Esophagus squamous epithelium (tissue), 5 donors: ENCODE results near the gene ZNF219. TPM values are rescaled to one million over a fixed set of nuclear protein-coding genes. Genes with fewer than 3 reads are reported as not detected.

Experiments used
- DNase-seq: peaks from one replicate; lab custom pipeline; 2025; lab: John Stamatoyannopoulos, UW
- H3K27ac ChIP-seq, 4 donors: fragments of 200-600 bp; sonication (generic); one replicate each; pipeline ENCODE4 v1.5.1; 2016 to 2019; ENCODE audit warnings: mild to moderate bottlenecking in 1 of 4
- H3K27me3 ChIP-seq, 4 donors: fragments of 200-600 bp; sonication (generic); 1 replicate in 3 of 4; 2 replicates in 1 of 4; pipeline versions ENCODE4 v1.5.1 to v1.6.0; 2017 to 2021; ENCODE audit warnings: antibody characterized with exemption in 1 of 4
- H3K36me3 ChIP-seq, 3 donors: fragments of 200-600 bp; sonication (generic); one replicate each; pipeline ENCODE4 v1.5.1; 2016 to 2019
- H3K4me1 ChIP-seq, 3 donors: fragments of 200-600 bp; sonication (generic); one replicate each; pipeline ENCODE4 v1.5.1; 2017 to 2019
- H3K4me3 ChIP-seq, 4 donors: fragments of 200-600 bp; sonication (generic); 1 replicate in 3 of 4; 2 replicates in 1 of 4; pipeline ENCODE4 v1.5.1; 2016 to 2019; ENCODE audit warnings: mild to moderate bottlenecking in 2 of 4, moderate library complexity in 1 of 4
- H3K9me3 ChIP-seq, 3 donors: fragments of 200-600 bp; sonication (generic); one replicate each; pipeline ENCODE4 v1.5.1; 2016 to 2019
- POLR2A ChIP-seq, 4 donors: fragments of 450-650 bp; IDR thresholded peaks; one replicate each; pipeline ENCODE4 v1.6.1; 2017; ENCODE audit warnings: antibody characterized with exemption in 4 of 4, mild to moderate bottlenecking in 4 of 4, moderate library complexity in 3 of 4
- WGBS, 2 donors: methylation state at CpG; one replicate each; pipeline ENCODE4 v1.1.5; 2018; 5-methylcytosine and 5-hydroxymethylcytosine counted together
- intact Hi-C: fragments of 100-400 bp; cut with DNase I; formaldehyde crosslinking; loops from one replicate; pipeline ENCODE4 v1.15.0; 2022
- total RNA-seq, 4 donors: library from RNA; depleted of rRNA; stranded (reverse); fragments of >200 nt; gene quantifications; one replicate each; pipeline ENCODE4 v1.1.0, GENCODE V29; 2016
- TF ChIP-seq, protein P1 (sequence below), 6 experiments: fragments of 450-650 bp in 4 of 6; fragments of 200-600 bp in 2 of 6; sonication (generic) in 2 of 6; IDR thresholded peaks; one replicate each; pipeline ENCODE4 v1.5.1; 2016 to 2019; ENCODE audit warnings: antibody characterized with exemption in 6 of 6, mild to moderate bottlenecking in 4 of 6, moderate library complexity in 4 of 6
- donor health status: DM: yes; HTN: yes; CAD: no.

The ZNF219 gene
- total RNA-seq, 4 donors from 2014 or later, result 47.1 to 68.3 (median 61.3) TPM

DNA sequence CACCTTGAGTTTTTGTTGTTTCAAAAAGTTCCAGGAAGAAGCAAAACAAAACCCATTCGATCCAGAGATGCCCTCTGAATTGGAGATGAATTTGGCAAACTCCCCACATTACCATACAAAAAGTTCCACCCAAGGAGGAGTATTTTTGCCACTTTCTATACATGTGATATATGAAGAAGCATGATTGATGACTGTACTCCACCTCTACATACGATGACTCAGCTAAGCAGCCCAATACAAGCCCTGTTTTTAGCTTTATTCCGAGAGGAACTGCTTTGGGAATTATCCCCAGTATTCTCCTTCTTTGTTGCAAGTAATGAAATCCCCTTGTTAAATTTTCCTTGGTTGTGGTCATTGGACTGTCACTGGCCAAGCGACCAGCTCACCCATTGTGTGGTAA is 13.8 kb upstream of the ZNF219 start:
- Histone ChIP-seq H3K36me3 (no peaks in the 10 kb centered on the region), H3K27ac (peak overlapping the region in 1 of 4 donors; percentile 58), H3K4me1 (peaks cover under 1 to 36% (median 2%) of the 10 kb centered on the region in 3 donors), H3K4me3 (no peak overlapping the region), H3K27me3 (no peaks in the 10 kb centered on the region), H3K9me3 (no peaks in the 10 kb centered on the region)
- intact Hi-C loops, result no loop called here
- TF ChIP-seq, protein P1, sequence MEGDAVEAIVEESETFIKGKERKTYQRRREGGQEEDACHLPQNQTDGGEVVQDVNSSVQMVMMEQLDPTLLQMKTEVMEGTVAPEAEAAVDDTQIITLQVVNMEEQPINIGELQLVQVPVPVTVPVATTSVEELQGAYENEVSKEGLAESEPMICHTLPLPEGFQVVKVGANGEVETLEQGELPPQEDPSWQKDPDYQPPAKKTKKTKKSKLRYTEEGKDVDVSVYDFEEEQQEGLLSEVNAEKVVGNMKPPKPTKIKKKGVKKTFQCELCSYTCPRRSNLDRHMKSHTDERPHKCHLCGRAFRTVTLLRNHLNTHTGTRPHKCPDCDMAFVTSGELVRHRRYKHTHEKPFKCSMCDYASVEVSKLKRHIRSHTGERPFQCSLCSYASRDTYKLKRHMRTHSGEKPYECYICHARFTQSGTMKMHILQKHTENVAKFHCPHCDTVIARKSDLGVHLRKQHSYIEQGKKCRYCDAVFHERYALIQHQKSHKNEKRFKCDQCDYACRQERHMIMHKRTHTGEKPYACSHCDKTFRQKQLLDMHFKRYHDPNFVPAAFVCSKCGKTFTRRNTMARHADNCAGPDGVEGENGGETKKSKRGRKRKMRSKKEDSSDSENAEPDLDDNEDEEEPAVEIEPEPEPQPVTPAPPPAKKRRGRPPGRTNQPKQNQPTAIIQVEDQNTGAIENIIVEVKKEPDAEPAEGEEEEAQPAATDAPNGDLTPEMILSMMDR (IDR thresholded peaks at IDR 0.05), result no peak
- no peak for TF ChIP-seq POLR2A (IDR thresholded peaks at IDR 0.05)
- 24 to 51% methylated on average over 4 of the region's 4 CpGs for WGBS, 2 donors
- DNase-seq, result no peak

DNA sequence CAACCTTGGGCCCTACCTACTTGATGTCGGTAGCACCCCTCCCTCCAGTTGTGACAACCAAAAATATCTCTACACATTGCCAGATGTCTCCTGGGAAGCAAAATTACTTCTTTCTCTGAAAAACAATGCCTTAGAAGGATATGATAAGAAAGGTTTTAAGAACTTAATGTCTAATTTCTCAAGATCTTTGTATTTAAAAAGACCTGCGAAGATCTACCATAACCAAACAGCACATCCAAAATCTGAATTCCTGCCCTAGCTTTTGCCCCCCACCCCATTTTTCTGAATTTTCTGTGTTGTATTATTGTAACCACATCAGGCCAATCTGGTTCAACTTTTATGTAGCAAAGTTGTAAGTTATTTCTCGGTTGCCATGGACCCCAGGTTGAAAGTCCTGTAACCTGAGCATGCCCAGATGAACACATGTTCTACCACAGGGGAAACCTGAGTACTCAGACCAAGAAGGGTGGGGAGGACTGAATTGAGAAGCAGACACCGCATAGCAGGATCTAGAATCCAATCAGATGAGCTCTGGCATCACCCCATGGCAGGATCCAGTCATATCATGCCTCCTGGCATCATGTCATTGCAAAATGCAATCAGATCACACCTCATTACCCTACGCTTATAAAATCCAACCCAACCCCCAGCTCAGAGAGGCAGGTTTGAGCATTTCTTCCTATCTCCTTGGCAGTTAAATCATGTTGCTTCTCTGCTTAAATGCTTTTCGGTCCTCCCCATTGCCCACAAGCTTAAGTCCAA is 11.1 kb upstream of the ZNF219 start:
- TF ChIP-seq POLR2A (IDR thresholded peaks at IDR 0.05), result no peak
- TF ChIP-seq, protein P1 (IDR thresholded peaks at IDR 0.05), result no peak
- intact Hi-C loops, result no loop called here
- WGBS, 2 donors, result 53 to 60% methylated on average over 6 of the region's 6 CpGs
- no peaks in the 10 kb centered on the region for H3K36me3 ChIP-seq
- H3K4me1 ChIP-seq, result peaks cover 25 to 63% (median 27%) of the 10 kb centered on the region in 3 donors
- H3K9me3 ChIP-seq, result no peaks in the 10 kb centered on the region
- DNase-seq, result no peak
- peak overlapping the region in 2 of 4 donors; percentile 1 to 98 for H3K27ac ChIP-seq
- H3K4me3 ChIP-seq, result no peak overlapping the region
- H3K27me3 ChIP-seq, result no peaks in the 10 kb centered on the region

DNA sequence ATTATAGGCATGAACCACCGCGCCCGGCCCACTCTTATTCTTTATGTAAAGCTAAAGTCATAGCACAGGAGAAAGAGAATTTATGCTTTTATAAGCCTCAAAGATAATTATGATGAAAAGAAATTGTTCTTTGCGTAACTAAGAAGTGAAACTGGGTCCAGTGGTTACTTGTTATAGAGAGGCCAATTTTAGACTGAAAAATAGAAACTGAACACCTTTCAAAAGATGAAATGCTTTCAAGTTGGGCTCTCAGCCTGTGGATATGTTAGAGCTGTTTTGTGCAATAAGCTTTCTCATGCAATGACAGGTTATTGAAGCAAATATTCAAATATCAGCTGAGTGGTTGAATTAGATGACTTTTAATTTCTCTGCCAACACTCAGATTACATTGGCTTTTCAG is 10.3 kb upstream of the ZNF219 start:
- DNase-seq, result no peak
- intact Hi-C loops, result no loop called here
- Histone ChIP-seq H3K9me3 (no peaks in the 10 kb centered on the region), H3K36me3 (no peaks in the 10 kb centered on the region), H3K4me3 (no peak overlapping the region), H3K27ac (peak overlapping the region in 2 of 4 donors; percentile 1 to 98), H3K4me1 (peaks cover 25 to 69% (median 28%) of the 10 kb centered on the region in 3 donors), H3K27me3 (no peaks in the 10 kb centered on the region)
- TF ChIP-seq, protein P1 (IDR thresholded peaks at IDR 0.05), result no peak
- TF ChIP-seq POLR2A (IDR thresholded peaks at IDR 0.05), result no peak
- 80 to 96% methylated on average over 3 to 4 of the region's 4 CpGs for WGBS, 2 donors

DNA sequence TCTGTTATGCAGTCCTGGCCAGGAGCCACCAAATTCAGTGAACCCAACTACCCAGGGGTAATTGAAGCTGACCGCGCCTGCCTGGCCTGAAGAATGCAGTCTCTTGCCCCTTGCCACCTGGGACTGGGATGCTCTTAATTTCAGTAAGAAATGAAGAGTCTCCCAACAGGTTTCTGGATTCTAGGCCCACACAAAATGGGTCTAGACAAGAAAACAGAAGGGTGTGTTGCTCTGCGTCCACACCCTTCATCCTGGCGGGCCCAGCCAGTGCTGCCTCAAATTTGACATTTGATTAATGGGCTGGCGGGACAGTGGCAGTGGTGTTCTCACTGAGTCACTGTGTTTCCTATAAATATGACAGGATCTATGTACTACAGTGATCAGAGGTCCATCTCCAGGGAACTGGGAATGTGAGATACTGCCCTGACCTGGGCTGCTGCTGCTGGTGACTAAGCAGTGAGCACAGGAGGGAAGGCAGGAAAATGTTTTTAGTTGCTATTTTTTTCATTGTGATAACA is 8.9 kb upstream of the ZNF219 start:
- peaks cover 35 to 77% (median 37%) of the 10 kb centered on the region in 3 donors for H3K4me1 ChIP-seq
- H3K27me3 ChIP-seq, result no peaks in the 10 kb centered on the region
- no peaks in the 10 kb centered on the region for H3K9me3 ChIP-seq
- peak overlapping the region; percentile 91 to 98 (median 97) for H3K27ac ChIP-seq
- TF ChIP-seq, protein P1 (IDR thresholded peaks at IDR 0.05), result no peak
- no peak for TF ChIP-seq POLR2A (IDR thresholded peaks at IDR 0.05)
- no peak for DNase-seq
- H3K36me3 ChIP-seq, result no peaks in the 10 kb centered on the region
- WGBS, 2 donors, result 54% methylated on average over 3 of the region's 5 CpGs; no CpG with 5 or more reads in 1 of the 2 donors
- H3K4me3 ChIP-seq, result peak overlapping the region in 1 of 4 donors; percentile 0
- intact Hi-C loops, result no loop called here
